Caki2 (cell line): ENCODE data around the gene DENND1A. TPM values are rescaled to one million over a fixed set of nuclear protein-coding genes. Genes with fewer than 3 reads are reported as not detected.
"Not testable (repeated sequence)": the region's sequence is repeated elsewhere in the genome, so short reads cannot be mapped to it uniquely, and the experiment has no call there.

Experiments used
- DNase-seq: peaks from one replicate; pipeline ENCODE4 v3.0.0-alpha.2; 2015; ENCODE audit warnings: low read depth
- in situ Hi-C: cut with HindIII; loops from 2 replicates; pipeline ENCODE4 v1.10.0; 2016; ENCODE audit warnings: low sequenced_read_pairs, low pct_unique_long_range_greater_than_20kb, mixed read lengths
- total RNA-seq: library from RNA; depleted of rRNA; stranded (reverse); fragments of >200 nt; shearing (Covaris generic); gene quantifications from 2 replicates; pipeline ENCODE4 v1.2.3, GENCODE V29; 2014; ENCODE audit warnings: low replicate concordance

DENND1A gene
- total RNA-seq, 1 experiment from 2014 or later = 14.0 TPM

- in situ Hi-C loops = no loop called here
- peak; percentile 12 for DNase-seq
Observed at GRCh38 chr9:123761905-123762605, 167.9 kb downstream of the DENND1A start.

- DNase-seq = no peak
- in situ Hi-C loops = no loop called here
Observed at GRCh38 chr9:123757960-123758359, 172.0 kb downstream of the DENND1A start.

- in situ Hi-C loops = no loop called here
Observed at GRCh38 chr9:123757547-123757946, 172.4 kb downstream of the DENND1A start.

GRCh38 chr9:123756484-123757106 is 173.3 kb downstream of the DENND1A start:
- no peak for DNase-seq
- in situ Hi-C loops = no loop called here

More at GRCh38 chr9:123757547-123757946, 172.4 kb downstream of the DENND1A start:
- DNase-seq = no peak

- peak; percentile 55 for DNase-seq
- in situ Hi-C loops = no loop called here
Observed at GRCh38 chr9:123753669-123754258, 176.2 kb downstream of the DENND1A start.

GRCh38 chr9:123753016-123753415 is 176.9 kb downstream of the DENND1A start:
- peak; percentile 30 for DNase-seq
- in situ Hi-C loops = no loop called here

- no peak for DNase-seq
- in situ Hi-C loops = no loop called here
Observed at GRCh38 chr9:123749580-123750202, 180.2 kb downstream of the DENND1A start.

- in situ Hi-C loops = no loop called here
- no peak for DNase-seq
Observed at GRCh38 chr9:123746765-123747164, 183.2 kb downstream of the DENND1A start.

- DNase-seq = no peak
- in situ Hi-C loops = no loop called here
Observed at GRCh38 chr9:123745933-123746332, 184.0 kb downstream of the DENND1A start.

- DNase-seq = no peak
- in situ Hi-C loops = no loop called here
Observed at GRCh38 chr9:123745451-123745850, 184.5 kb downstream of the DENND1A start.

- in situ Hi-C loops = no loop called here
- DNase-seq = no peak
Observed at GRCh38 chr9:123743737-123744136, 186.2 kb downstream of the DENND1A start.

GRCh38 chr9:123742009-123742767 is 187.7 kb downstream of the DENND1A start:
- no peak for DNase-seq
- in situ Hi-C loops = no loop called here

GRCh38 chr9:123741214-123741613 is 188.7 kb downstream of the DENND1A start:
- in situ Hi-C loops = no loop called here
- no peak for DNase-seq

- in situ Hi-C loops = no loop called here
- no peak for DNase-seq
Observed at GRCh38 chr9:123739902-123740301, 190.0 kb downstream of the DENND1A start.

- no peak for DNase-seq
- in situ Hi-C loops = no loop called here
Observed at GRCh38 chr9:123739387-123739786, 190.5 kb downstream of the DENND1A start.

GRCh38 chr9:123738648-123739047 is 191.3 kb downstream of the DENND1A start:
- in situ Hi-C loops = no loop called here

GRCh38 chr9:123735376-123735775 is 194.6 kb downstream of the DENND1A start:
- in situ Hi-C loops = no loop called here

More at GRCh38 chr9:123738648-123739047, 191.3 kb downstream of the DENND1A start:
- DNase-seq = no peak

GRCh38 chr9:123728571-123728970 is 201.4 kb downstream of the DENND1A start:
- in situ Hi-C loops, DNase-seq: not testable (repeated sequence)

More at GRCh38 chr9:123735376-123735775, 194.6 kb downstream of the DENND1A start:
- DNase-seq = no peak
